OCI-LY7 (cell line): ENCODE results near the gene ZFYVE28. TPM values are rescaled to one million over a fixed set of nuclear protein-coding genes. Genes with fewer than 3 reads are reported as not detected.

Source experiments
- BruUV-seq: library from RNA; stranded (reverse); fragments of 400-500 nt; replicated peaks from 2 replicates; lab custom pipeline; 2021; lab: Mats Ljungman, UMichigan
- CTCF ChIA-PET: fragments of 300-600 bp; sonication (Branson Sonifier 250); formaldehyde crosslinking; loops from one replicate; lab custom pipeline; 2022; ENCODE audit warnings: antibody characterized with exemption; ENCODE audit not compliant: unreplicated experiment; lab: Charles Lee
- POLR2A ChIA-PET: fragments of 300-600 bp; sonication (Branson Sonifier 250); formaldehyde crosslinking; loops from one replicate; lab custom pipeline; 2022; ENCODE audit warnings: antibody characterized with exemption; lab: Charles Lee
- DNase-seq: peaks from one replicate; pipeline ENCODE4 v3.0.0-alpha.2; 2015; ENCODE audit warnings: low spot score
- H2AFZ ChIP-seq: fragments of 200-600 bp; sonication (generic), shearing (Covaris generic); 2 replicates; pipeline ENCODE4 v1.6.1; 2014; ENCODE audit warnings: mild to moderate bottlenecking, antibody characterized with exemption, low read length, moderate library complexity
- H3K27ac ChIP-seq: fragments of 200-600 bp; sonication (generic); 2 replicates; pipeline ENCODE4 v1.5.1; 2014; ENCODE audit warnings: mixed run types, low read depth, mild to moderate bottlenecking, moderate library complexity, low read length, inconsistent platforms; ENCODE audit not compliant: poor library complexity, severe bottlenecking
- H3K36me3 ChIP-seq: fragments of 200-600 bp; sonication (generic); 2 replicates; pipeline ENCODE4 v1.6.1; 2014; ENCODE audit warnings: mild to moderate bottlenecking, antibody characterized with exemption, low read length, moderate library complexity, mixed read lengths; ENCODE audit not compliant: insufficient read depth
- H3K4me1 ChIP-seq: fragments of 200-600 bp; sonication (generic); 2 replicates; pipeline ENCODE4 v1.5.1; 2014; ENCODE audit warnings: mild to moderate bottlenecking, low read length; ENCODE audit not compliant: insufficient read depth, poor library complexity, severe bottlenecking
- H3K4me2 ChIP-seq: fragments of 200-600 bp; sonication (generic); 2 replicates; pipeline ENCODE4 v1.6.1; 2014; ENCODE audit warnings: mild to moderate bottlenecking, low read length
- H3K4me3 ChIP-seq: fragments of 200-600 bp; sonication (generic); 2 replicates; pipeline ENCODE4 v1.5.1; 2014; ENCODE audit warnings: mild to moderate bottlenecking, low read depth, low read length; ENCODE audit not compliant: poor library complexity, severe bottlenecking
- H3K79me2 ChIP-seq: fragments of 200-600 bp; sonication (generic); 2 replicates; pipeline ENCODE4 v1.6.1; 2016; ENCODE audit warnings: low read depth, mild to moderate bottlenecking, low read length, moderate library complexity, mixed read lengths; ENCODE audit not compliant: insufficient read depth
- H3K9me2 ChIP-seq: fragments of 200-600 bp; sonication (generic); 2 replicates; pipeline ENCODE4 v1.6.1; 2016; ENCODE audit warnings: mild to moderate bottlenecking, low read length, mixed read lengths; ENCODE audit not compliant: insufficient read depth
- H3K9me3 ChIP-seq: fragments of 200-600 bp; sonication (generic); 2 replicates; pipeline ENCODE4 v1.6.1; 2014; ENCODE audit warnings: mild to moderate bottlenecking, mixed run types, low read length, mixed read lengths
- H4K20me1 ChIP-seq: fragments of 200-600 bp; sonication (generic); 2 replicates; pipeline ENCODE4 v1.6.1; 2014; ENCODE audit warnings: mild to moderate bottlenecking, antibody characterized with exemption, low read length, moderate library complexity, mixed read lengths; ENCODE audit not compliant: insufficient read depth
- CTCF ChIP-seq: fragments of 200-600 bp; sonication (generic); conservative IDR thresholded peaks from 2 replicates; pipeline ENCODE4 v1.5.1; 2014; ENCODE audit warnings: mild to moderate bottlenecking, antibody characterized with exemption, low read length, moderate library complexity, mixed read lengths
- EZH2phosphoT487 ChIP-seq: fragments of 200-600 bp; sonication (generic); IDR thresholded peaks from 2 replicates; pipeline ENCODE4 v1.6.1; 2018; ENCODE audit warnings: low read depth, borderline replicate concordance, mild to moderate bottlenecking, mixed run types, antibody characterized with exemption, low read length, moderate library complexity, mixed read lengths
- intact Hi-C: fragments of 100-400 bp; cut with micrococcal nuclease; formaldehyde crosslinking; loops from one replicate; pipeline ENCODE4 v1.10.0; 2022; ENCODE audit not compliant: unreplicated experiment
- total RNA-seq, 2 experiments: library from RNA; depleted of rRNA in 1 of 2; stranded (reverse); fragments of >200 nt in 1 of 2; shearing (Covaris generic) in 1 of 2; gene quantifications; 2 replicates each; pipeline ENCODE4 v1.2.3, GENCODE V29; 2014 to 2022

Gene ZFYVE28
- total RNA-seq, 2 experiments from 2014 or later: 0.32 TPM; not detected in 1

- DNase-seq: no peak
- H3K4me1 ChIP-seq: peaks cover 24% of the 10 kb centered on the region
Observed at GRCh38 chr4:2285613-2286381, 132.6 kb downstream of the ZFYVE28 start.

DNA sequence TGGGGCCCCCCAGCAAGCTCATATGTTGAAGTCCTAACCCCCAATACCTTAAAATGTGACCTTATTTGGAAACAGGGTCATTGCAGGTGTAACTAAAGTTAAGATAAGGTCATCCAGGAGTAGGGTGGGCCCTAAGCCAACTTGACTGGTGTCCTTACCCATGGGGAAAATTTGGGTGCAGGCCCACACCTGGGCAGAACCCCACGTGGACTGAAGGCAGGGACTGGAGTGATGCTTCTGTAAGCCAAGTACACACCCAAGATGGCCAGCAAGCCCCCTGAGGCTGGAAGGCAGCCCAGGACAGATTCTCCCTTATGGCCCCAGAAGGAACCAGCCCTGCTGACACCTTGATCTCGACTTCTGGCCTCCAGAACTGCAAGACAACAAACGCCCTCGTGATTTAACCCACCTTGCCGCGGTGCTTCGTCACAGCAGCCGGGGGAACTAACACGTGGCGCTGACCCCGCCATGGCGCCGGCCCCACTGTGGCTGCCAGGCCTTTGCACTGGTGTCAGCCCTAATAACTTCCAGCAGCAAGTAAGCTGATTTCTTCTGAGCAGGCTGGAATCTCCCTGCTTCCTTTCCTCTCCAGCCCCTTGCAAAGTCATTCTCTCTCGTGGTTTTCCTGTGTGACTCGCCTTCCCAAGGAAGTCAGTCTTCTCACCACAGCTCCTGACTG lies 133.4 kb downstream of the ZFYVE28 start:
- Histone ChIP-seq H4K20me1 (no peaks in the 10 kb centered on the region), H3K9me2 (no peaks in the 10 kb centered on the region), H3K27ac (no peak overlapping the region), H2AFZ (no peak overlapping the region), H3K4me2 (no peak overlapping the region), H3K36me3 (no peaks in the 10 kb centered on the region), H3K9me3 (no peaks in the 10 kb centered on the region), H3K79me2 (no peaks in the 10 kb centered on the region), H3K4me3 (no peak overlapping the region), H3K4me1 (peaks cover 17% of the 10 kb centered on the region)
- TF ChIP-seq CTCF (no peak), EZH2phosphoT487 (no peak)
- intact Hi-C loops: no loop called here
- CTCF ChIA-PET: interaction anchor here (0.5 kb wide), 1 partner anchor 152 kb away, joined by 3 read pairs; no protein-coding TSS in a partner anchor
- POLR2A ChIA-PET: no interaction called here
- no TSS peak for BruUV-seq
- DNase-seq: no peak

More at GRCh38 chr4:2285613-2286381, 132.6 kb downstream of the ZFYVE28 start:
- intact Hi-C loops: no loop called here
- H4K20me1 ChIP-seq: no peaks in the 10 kb centered on the region
- CTCF ChIA-PET: interaction anchor here (0.6 kb wide), 1 partner anchor 199 kb away, joined by 3 read pairs; no protein-coding TSS in a partner anchor
- BruUV-seq: no TSS peak
- no peaks in the 10 kb centered on the region for H3K36me3 ChIP-seq
- no peak overlapping the region for H3K27ac ChIP-seq
- no peaks in the 10 kb centered on the region for H3K9me3 ChIP-seq
- POLR2A ChIA-PET: interaction anchor here (0.6 kb wide), 2 partner anchors 14 to 60 kb away, joined by 3 to 5 read pairs; no protein-coding TSS in a partner anchor
- H3K4me3 ChIP-seq: no peak overlapping the region
- H2AFZ ChIP-seq: no peak overlapping the region
- H3K4me2 ChIP-seq: no peak overlapping the region
- TF ChIP-seq CTCF (no peak), EZH2phosphoT487 (no peak)
- H3K9me2 ChIP-seq: no peaks in the 10 kb centered on the region
- H3K79me2 ChIP-seq: no peaks in the 10 kb centered on the region
